Measurements from ENCODE around the gene CRELD2.

CRELD2 gene

GRCh38 chr22:49956914-49957825 is 38.7 kb downstream of the CRELD2 start:
- Histone ChIP-seq H3K36me3 (ENCODE audit: insufficient read depth, low read length) (peaks cover 6% of the 10 kb centered on the region), H3K4me3 (no peak overlapping the region), H3K9ac (ENCODE audit: insufficient read length) (no peak overlapping the region), H3K9me3 (ENCODE audit: low read depth, low read length) (no peaks in the 10 kb centered on the region), H3K27ac (no peak overlapping the region)
- DNase-seq (ENCODE audit: low read depth, low spot score), result no peak
- no peak for TF ChIP-seq EZH2 (IDR thresholded peaks at IDR 0.05)
- TF ChIP-seq FOXP2 (optimal IDR thresholded peaks at IDR 0.05; ENCODE audit: control extremely low read depth, extremely low read length, insufficient read depth), result no peak
- no peak for TF ChIP-seq POLR2AphosphoS5 (IDR thresholded peaks at IDR 0.05; ENCODE audit: borderline replicate concordance, low read depth, low read length)

DNA sequence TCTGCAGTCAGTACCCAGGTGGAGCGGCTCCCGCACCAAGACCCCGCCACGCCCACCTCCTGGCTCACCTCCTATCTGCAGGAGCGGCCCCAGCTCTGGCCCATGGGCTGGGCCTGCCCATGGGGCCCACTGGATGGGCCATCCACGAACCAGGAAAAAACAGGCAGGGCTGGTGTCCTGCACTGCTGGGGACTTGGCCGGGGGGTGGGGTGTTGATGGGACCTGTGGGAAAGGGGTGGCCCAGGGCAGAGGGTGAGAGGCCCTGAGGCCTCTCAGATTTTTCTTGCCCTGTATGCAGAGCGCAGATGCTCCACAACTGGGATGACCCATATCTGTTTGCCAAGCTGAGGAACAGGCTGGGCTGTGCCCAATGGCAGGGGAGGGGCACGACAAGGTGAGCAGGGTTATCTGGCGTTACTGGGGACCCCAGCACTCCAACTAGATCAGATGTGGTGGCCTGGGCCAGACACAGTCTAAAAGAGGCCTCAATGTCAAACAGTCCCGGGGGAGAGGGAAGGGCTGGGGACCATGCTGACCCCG is 39.5 kb downstream of the CRELD2 start:
- H3K9ac ChIP-seq (ENCODE audit: insufficient read length), result no peak overlapping the region
- TF ChIP-seq POLR2AphosphoS5 (IDR thresholded peaks at IDR 0.05; ENCODE audit: borderline replicate concordance, low read depth, low read length) (no peak), EZH2 (IDR thresholded peaks at IDR 0.05) (no peak), FOXP2 (optimal IDR thresholded peaks at IDR 0.05; ENCODE audit: control extremely low read depth, extremely low read length, insufficient read depth) (no peak)
- DNase-seq (ENCODE audit: low read depth, low spot score), result no peak

GRCh38 chr22:49958366-49958921 is 40.0 kb downstream of the CRELD2 start:
- TF ChIP-seq EZH2 (IDR thresholded peaks at IDR 0.05), result no peak
- no peaks in the 10 kb centered on the region for H3K9me3 ChIP-seq (ENCODE audit: low read depth, low read length)
- no peak overlapping the region for H3K4me3 ChIP-seq
- DNase-seq (ENCODE audit: low read depth, low spot score), result no peak
- no peak overlapping the region for H3K9ac ChIP-seq (ENCODE audit: insufficient read length)
- H3K36me3 ChIP-seq (ENCODE audit: insufficient read depth, low read length), result peaks cover 17% of the 10 kb centered on the region
- H3K27ac ChIP-seq, result no peak overlapping the region

More for the DNA sequence above, 39.5 kb downstream of the CRELD2 start:
- H3K4me3 ChIP-seq, result no peak overlapping the region
- no peak overlapping the region for H3K27ac ChIP-seq
- H3K36me3 ChIP-seq (ENCODE audit: insufficient read depth, low read length), result peaks cover 12% of the 10 kb centered on the region
- no peaks in the 10 kb centered on the region for H3K9me3 ChIP-seq (ENCODE audit: low read depth, low read length)

DNA sequence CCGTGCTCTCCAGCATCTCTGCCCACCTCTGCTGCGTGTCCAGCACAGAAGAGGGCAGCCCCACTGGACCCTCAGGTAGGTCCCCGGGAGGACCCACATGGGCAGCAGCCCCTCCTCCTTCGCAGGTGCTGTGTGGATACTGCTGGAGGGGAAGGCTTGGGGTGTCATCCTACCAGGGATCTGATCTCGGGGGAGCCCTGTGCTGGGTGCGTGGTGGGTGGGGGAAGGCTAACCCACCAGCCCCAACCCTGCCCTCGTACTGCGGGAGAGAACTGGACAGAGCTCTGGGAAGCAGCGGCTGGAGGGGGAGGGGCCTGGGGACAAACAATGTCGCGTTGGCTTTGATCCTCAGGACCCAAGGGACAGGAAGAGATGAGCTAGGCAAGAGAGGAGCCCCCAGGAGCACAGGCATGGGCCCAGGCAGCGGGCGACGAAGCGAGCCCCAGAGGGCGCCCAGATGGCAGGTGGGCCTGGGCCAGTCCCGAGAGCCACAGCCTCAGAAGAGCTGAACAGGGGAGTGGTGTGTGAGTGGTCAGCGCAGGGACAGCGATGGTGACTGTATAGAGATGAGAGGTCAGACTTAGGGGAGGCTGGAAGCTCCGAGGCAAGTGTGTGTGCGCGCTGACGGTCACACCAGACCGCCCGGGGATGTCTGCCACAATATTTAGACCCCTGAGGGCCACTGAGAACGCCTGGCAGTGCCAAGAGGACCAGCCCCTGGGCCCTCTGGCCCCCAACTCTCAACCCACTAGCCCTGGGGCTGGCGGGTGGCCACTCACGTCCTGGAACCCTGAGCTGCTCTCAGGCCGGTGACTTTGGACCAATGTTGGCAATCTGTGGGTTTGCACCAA is 40.7 kb downstream of the CRELD2 start:
- DNase-seq (ENCODE audit: low read depth, low spot score), result no peak
- H3K9me3 ChIP-seq (ENCODE audit: low read depth, low read length), result no peaks in the 10 kb centered on the region
- TF ChIP-seq EZH2 (IDR thresholded peaks at IDR 0.05), result no peak
- no peak for TF ChIP-seq POLR2AphosphoS5 (IDR thresholded peaks at IDR 0.05; ENCODE audit: borderline replicate concordance, low read depth, low read length)
- no peak for TF ChIP-seq FOXP2 (optimal IDR thresholded peaks at IDR 0.05; ENCODE audit: control extremely low read depth, extremely low read length, insufficient read depth)
- peaks cover 24% of the 10 kb centered on the region for H3K36me3 ChIP-seq (ENCODE audit: insufficient read depth, low read length)
- peak overlapping the region; percentile 30 for H3K9ac ChIP-seq (ENCODE audit: insufficient read length)
- peak overlapping the region; percentile 92 for H3K4me3 ChIP-seq
- peak overlapping the region; percentile 91 for H3K27ac ChIP-seq

DNA sequence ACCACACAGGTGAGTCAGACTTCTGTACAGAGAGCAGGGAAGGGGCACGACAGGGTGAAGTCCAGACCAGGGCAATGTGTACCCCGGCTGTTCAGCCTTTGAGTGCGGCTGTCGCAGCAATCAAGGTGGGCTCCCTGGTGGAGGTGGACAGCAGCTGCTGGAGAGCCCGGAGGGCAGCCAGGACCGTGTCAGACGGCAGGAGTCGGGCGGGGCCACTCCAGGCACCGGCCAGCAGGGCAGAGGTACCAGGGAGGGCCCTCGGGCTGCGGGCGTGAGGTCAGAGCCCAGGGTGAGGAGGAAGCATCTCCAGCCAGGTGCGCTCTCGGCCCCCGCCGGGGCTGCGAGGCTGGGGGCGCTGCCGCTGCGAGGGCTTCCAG is 41.3 kb downstream of the CRELD2 start:
- H3K4me3 ChIP-seq, result peak overlapping the region; percentile 92

DNA sequence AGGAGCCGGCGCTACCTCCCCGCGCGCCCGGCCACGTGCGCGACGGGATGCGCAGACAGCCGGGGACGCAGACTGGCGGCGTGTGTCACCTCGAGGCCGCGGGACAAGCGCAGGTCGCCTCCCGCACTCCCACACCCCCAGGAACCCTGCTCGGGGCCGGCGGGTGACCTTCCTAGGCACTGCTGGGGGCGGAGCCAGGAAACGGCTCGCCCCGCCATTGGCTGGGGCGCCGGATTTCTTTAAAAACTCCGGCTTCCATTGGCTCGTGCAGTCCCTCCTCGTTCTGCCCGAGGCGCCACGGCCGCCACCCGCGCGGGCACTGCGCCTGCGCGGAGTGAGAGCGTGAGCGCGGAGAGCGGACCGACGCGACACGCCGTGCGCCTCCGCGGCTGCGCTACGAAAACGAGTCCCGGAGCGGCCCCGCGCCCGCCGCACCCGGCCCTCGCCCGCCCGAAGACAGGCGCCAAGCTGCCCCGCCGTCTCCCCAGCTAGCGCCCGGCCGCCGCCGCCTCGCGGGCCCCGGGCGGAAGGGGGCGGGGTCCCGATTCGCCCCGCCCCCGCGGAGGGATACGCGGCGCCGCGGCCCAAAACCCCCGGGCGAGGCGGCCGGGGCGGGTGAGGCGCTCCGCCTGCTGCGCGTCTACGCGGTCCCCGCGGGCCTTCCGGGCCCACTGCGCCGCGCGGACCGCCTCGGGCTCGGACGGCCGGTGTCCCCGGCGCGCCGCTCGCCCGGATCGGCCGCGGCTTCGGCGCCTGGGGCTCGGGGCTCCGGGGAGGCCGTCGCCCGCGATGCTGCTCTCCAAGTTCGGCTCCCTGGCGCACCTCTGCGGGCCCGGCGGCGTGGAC is 41.9 kb downstream of the CRELD2 start, which contains the start of gene PIM3:
Gene PIM3, plus strand, starts transcription at position 614 of the 846 bp plus-strand sequence. Its CDS starts 176 bp downstream, at position 790.
- peak within 1 kb of the TSS; percentile 92 for H3K4me3 ChIP-seq
- peak; percentile 69 for DNase-seq (ENCODE audit: low read depth, low spot score)
- peak within 1 kb of the TSS; percentile 91 for H3K27ac ChIP-seq
- H3K9ac ChIP-seq (ENCODE audit: insufficient read length), result peak within 1 kb of the TSS; percentile 80
- peak; percentile 79 for TF ChIP-seq POLR2AphosphoS5 (IDR thresholded peaks at IDR 0.05; ENCODE audit: borderline replicate concordance, low read depth, low read length)
- TF ChIP-seq EZH2 (IDR thresholded peaks at IDR 0.05), result no peak
- peak; percentile 43 for TF ChIP-seq FOXP2 (optimal IDR thresholded peaks at IDR 0.05; ENCODE audit: control extremely low read depth, extremely low read length, insufficient read depth)
- peaks cover 29% of the 10 kb centered on the region for H3K36me3 ChIP-seq (ENCODE audit: insufficient read depth, low read length)
- no peaks in the 10 kb centered on the region for H3K9me3 ChIP-seq (ENCODE audit: low read depth, low read length)

More for the DNA sequence above, 41.3 kb downstream of the CRELD2 start:
- TF ChIP-seq POLR2AphosphoS5 (IDR thresholded peaks at IDR 0.05; ENCODE audit: borderline replicate concordance, low read depth, low read length), result no peak
- no peak for TF ChIP-seq EZH2 (IDR thresholded peaks at IDR 0.05)
- TF ChIP-seq FOXP2 (optimal IDR thresholded peaks at IDR 0.05; ENCODE audit: control extremely low read depth, extremely low read length, insufficient read depth), result no peak
- H3K9ac ChIP-seq (ENCODE audit: insufficient read length), result peak overlapping the region; percentile 30
- peak overlapping the region; percentile 91 for H3K27ac ChIP-seq
- no peaks in the 10 kb centered on the region for H3K9me3 ChIP-seq (ENCODE audit: low read depth, low read length)
- DNase-seq (ENCODE audit: low read depth, low spot score), result no peak
- H3K36me3 ChIP-seq (ENCODE audit: insufficient read depth, low read length), result peaks cover 29% of the 10 kb centered on the region

DNA sequence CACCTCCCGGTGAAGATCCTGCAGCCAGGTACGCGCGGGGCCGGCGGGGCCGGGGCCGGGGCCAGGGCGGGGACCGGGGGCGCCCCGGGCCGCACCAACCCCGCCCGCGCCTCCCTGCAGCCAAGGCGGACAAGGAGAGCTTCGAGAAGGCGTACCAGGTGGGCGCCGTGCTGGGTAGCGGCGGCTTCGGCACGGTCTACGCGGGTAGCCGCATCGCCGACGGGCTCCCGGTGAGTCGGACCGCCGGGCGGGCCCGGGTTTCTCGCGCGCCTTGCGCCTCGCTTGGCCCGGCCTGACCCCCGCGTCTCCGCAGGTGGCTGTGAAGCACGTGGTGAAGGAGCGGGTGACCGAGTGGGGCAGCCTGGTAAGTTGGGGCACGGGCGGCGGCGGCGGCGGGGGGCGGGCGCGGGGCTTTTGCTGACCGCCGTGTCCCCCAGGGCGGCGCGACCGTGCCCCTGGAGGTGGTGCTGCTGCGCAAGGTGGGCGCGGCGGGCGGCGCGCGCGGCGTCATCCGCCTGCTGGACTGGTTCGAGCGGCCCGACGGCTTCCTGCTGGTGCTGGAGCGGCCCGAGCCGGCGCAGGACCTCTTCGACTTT is 42.7 kb downstream of the CRELD2 start:
- no peaks in the 10 kb centered on the region for H3K9me3 ChIP-seq (ENCODE audit: low read depth, low read length)
- peak overlapping the region; percentile 92 for H3K4me3 ChIP-seq
- peak overlapping the region; percentile 80 for H3K9ac ChIP-seq (ENCODE audit: insufficient read length)
- H3K36me3 ChIP-seq (ENCODE audit: insufficient read depth, low read length), result peaks cover 29% of the 10 kb centered on the region
- DNase-seq (ENCODE audit: low read depth, low spot score), result no peak
- no peak for TF ChIP-seq FOXP2 (optimal IDR thresholded peaks at IDR 0.05; ENCODE audit: control extremely low read depth, extremely low read length, insufficient read depth)
- no peak for TF ChIP-seq EZH2 (IDR thresholded peaks at IDR 0.05)
- H3K27ac ChIP-seq, result peak overlapping the region; percentile 42; the same call in 1 of the 2 replicates

Data from SK-N-MC (cell line).